HFFc6 (cell line): ENCODE results near the gene PWWP2B. TPM values are rescaled to one million over a fixed set of nuclear protein-coding genes. Genes with fewer than 3 reads are reported as not detected.

Source experiments
- DNase-seq: peaks from one replicate; pipeline ENCODE4 v3.0.0-alpha.2; 2018
- H3K27ac Mint-ChIP-seq: 2 replicates; pipeline ENCODE4 v1.8.0; 2020; ENCODE audit warnings: mild to moderate bottlenecking, mixed read lengths
- H3K27me3 Mint-ChIP-seq: 2 replicates; pipeline ENCODE4 v1.8.0; 2021; ENCODE audit warnings: mild to moderate bottlenecking, moderate library complexity, mixed read lengths; ENCODE audit not compliant: insufficient read depth
- H3K36me3 Mint-ChIP-seq: 2 replicates; pipeline ENCODE4 v1.8.0; 2021; ENCODE audit warnings: low read depth, mixed read lengths
- H3K4me1 Mint-ChIP-seq: 2 replicates; pipeline ENCODE4 v1.8.0; 2020; ENCODE audit warnings: low read depth, mixed read lengths
- H3K4me3 Mint-ChIP-seq: 2 replicates; pipeline ENCODE4 v1.8.0; 2020; ENCODE audit warnings: mild to moderate bottlenecking, moderate library complexity, mixed read lengths
- H3K9me3 Mint-ChIP-seq: 2 replicates; pipeline ENCODE4 v1.8.0; 2020; ENCODE audit warnings: mild to moderate bottlenecking, mixed read lengths
- total RNA-seq, 6 experiments: library from RNA; stranded (reverse); fragmentation: NEBNext Ultra II Directional; extraction: Animal tissue kit (Norgen Biotek cat#: 25700); gene quantifications; 2 replicates in 1 of 6; 3 replicates in 5 of 6; pipeline ENCODE4 v1.2.3, GENCODE V29; 2021
- TF ChIP-seq, protein P1 (sequence below): fragments of 200-600 bp; sonication (generic); IDR thresholded peaks from 2 replicates; pipeline ENCODE4 v1.5.0; 2021; ENCODE audit warnings: antibody characterized with exemption, mild to moderate bottlenecking

PWWP2B gene
- total RNA-seq, 6 experiments from 2014 or later, result 4.1 to 6.3 (median 4.7) TPM

DNA sequence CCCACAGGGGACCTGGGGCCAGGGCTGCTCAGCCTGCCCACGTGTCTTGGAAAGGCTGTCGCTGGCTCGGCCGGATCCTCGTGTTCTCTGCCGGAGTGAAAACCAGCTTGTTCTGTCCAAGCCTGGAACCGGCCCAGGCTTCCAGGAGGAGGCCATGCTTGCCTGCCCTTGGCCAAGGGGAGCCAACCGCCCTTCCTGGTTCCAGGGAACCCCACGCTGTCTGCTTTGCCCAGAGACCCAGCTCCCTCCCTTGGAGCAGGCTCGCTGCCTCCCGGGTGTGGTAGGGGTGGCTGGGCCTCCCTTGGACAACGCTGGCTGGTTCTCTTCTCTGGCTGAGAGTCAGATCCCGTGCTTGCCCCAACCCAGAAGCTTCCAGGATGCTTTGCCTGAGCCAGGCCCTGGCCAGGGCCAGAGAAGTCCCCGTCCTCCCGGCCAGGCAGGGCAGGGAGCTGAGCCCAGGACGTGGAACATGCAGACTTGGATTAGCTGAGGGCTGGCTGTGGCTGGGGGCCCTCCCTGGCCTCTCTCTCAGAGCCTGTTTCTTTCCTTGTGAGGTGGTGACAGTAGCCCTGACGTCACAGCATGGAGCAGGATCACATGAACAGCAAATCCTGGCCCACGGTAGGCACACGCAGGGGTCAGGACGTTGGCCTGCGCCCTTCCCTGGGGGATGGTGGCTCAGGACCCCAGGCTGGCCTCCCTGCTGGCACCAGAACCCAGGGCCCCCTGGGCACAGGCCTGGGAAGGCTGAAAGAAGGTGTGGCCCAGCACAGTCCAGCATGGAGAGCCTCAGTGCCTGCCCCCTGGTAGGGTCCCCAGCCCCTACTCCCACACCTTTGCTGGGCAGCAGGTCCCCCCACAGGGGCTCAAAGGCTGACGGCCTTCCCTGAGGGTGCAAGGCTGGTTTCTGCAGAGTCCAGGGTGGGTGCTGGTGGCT lies 67.5 kb downstream of the PWWP2B start:
- no peak for DNase-seq
- TF ChIP-seq, protein P1, sequence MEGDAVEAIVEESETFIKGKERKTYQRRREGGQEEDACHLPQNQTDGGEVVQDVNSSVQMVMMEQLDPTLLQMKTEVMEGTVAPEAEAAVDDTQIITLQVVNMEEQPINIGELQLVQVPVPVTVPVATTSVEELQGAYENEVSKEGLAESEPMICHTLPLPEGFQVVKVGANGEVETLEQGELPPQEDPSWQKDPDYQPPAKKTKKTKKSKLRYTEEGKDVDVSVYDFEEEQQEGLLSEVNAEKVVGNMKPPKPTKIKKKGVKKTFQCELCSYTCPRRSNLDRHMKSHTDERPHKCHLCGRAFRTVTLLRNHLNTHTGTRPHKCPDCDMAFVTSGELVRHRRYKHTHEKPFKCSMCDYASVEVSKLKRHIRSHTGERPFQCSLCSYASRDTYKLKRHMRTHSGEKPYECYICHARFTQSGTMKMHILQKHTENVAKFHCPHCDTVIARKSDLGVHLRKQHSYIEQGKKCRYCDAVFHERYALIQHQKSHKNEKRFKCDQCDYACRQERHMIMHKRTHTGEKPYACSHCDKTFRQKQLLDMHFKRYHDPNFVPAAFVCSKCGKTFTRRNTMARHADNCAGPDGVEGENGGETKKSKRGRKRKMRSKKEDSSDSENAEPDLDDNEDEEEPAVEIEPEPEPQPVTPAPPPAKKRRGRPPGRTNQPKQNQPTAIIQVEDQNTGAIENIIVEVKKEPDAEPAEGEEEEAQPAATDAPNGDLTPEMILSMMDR, result no peak
- Mint-ChIP-seq H3K36me3 (no peaks in the 10 kb centered on the region), H3K27me3 (peaks cover 1% of the 10 kb centered on the region; the same call in 1 of the 2 replicates), H3K4me1 (no peaks in the 10 kb centered on the region), H3K9me3 (no peaks in the 10 kb centered on the region), H3K4me3 (no peak overlapping the region), H3K27ac (no peak overlapping the region)

DNA sequence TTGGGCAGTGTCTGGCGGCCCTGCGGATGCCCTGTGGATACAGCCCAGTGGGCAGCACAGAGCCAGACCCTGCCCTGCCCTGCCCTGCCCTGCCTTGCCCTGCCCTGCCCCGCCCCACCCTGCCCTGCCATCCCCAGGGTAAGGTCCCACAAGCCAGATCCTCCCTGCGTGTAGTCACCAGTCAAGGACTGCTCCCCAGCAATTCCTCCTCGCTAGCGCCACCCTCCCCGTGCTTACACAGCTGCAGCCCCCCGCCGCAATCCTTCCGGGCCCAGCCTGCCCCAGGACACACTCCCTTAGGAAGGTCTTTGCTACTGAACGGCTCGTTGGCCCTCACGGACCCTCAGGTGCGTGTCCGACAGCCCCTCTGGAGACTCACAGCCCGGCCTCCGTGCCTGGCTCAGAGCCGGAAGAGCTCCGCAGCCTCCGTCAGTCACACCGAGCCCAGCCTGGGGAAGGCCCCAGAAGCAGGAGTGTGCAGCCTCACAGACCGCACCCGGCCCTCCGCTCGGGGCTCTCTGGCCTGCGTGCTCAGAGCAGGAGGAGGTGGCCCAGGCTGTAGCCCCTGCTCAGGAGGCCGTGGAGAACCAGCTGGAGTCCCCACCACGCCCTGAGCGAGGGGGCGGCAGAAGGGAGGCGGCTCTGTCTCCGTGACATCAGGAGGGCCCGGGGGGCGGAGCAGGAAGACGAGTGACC lies 68.3 kb downstream of the PWWP2B start:
- no peak for DNase-seq
- H3K27me3 Mint-ChIP-seq, result peaks cover 3% of the 10 kb centered on the region; the same call in 1 of the 2 replicates
- no peak overlapping the region for H3K4me3 Mint-ChIP-seq
- no peaks in the 10 kb centered on the region for H3K36me3 Mint-ChIP-seq
- no peak overlapping the region for H3K27ac Mint-ChIP-seq
- no peaks in the 10 kb centered on the region for H3K4me1 Mint-ChIP-seq
- TF ChIP-seq, protein P1, result no peak
- no peaks in the 10 kb centered on the region for H3K9me3 Mint-ChIP-seq

DNA sequence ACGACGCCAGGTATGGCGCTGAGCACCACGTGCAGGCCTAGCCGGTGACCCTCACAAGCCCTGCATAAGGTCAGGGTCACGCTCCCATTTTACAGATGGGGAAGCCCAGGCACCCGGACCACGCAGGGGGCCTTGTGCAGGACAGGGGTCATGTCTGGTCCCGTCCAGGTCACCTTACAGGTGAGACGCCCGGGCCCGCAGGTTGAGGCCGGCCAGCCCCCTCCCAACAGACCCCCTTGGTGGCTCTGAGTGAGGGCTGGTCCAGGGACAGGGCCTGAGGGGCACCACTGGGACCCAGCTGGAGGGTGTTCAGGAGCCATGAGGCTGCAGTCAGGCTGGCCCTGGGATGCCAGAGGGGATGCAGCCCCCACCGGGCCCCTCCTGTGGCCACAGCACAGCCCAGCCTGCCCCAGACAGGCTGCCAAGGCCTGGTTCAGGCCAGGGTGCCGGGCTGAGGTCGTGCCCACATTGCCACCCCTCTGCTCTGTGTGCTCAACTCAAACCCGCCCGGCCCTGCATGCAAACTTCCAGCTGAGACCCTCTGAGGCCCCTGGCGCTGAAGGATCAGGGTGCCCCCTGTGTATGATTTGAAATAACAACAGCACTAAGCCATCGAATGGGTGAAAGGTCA lies 69.0 kb downstream of the PWWP2B start:
- H3K36me3 Mint-ChIP-seq, result 0 out of 2 replicates have a peak, but pooled peaks cover 5% of the 10 kb centered on the region
- no peaks in the 10 kb centered on the region for H3K4me1 Mint-ChIP-seq
- H3K27ac Mint-ChIP-seq, result no peak overlapping the region
- no peaks in the 10 kb centered on the region; the same call in 1 of the 2 replicates for H3K9me3 Mint-ChIP-seq
- no peak overlapping the region for H3K4me3 Mint-ChIP-seq
- 0 out of 2 replicates have a peak, but pooled peaks cover 2% of the 10 kb centered on the region for H3K27me3 Mint-ChIP-seq
- DNase-seq, result no peak
- TF ChIP-seq, protein P1, result no peak

DNA sequence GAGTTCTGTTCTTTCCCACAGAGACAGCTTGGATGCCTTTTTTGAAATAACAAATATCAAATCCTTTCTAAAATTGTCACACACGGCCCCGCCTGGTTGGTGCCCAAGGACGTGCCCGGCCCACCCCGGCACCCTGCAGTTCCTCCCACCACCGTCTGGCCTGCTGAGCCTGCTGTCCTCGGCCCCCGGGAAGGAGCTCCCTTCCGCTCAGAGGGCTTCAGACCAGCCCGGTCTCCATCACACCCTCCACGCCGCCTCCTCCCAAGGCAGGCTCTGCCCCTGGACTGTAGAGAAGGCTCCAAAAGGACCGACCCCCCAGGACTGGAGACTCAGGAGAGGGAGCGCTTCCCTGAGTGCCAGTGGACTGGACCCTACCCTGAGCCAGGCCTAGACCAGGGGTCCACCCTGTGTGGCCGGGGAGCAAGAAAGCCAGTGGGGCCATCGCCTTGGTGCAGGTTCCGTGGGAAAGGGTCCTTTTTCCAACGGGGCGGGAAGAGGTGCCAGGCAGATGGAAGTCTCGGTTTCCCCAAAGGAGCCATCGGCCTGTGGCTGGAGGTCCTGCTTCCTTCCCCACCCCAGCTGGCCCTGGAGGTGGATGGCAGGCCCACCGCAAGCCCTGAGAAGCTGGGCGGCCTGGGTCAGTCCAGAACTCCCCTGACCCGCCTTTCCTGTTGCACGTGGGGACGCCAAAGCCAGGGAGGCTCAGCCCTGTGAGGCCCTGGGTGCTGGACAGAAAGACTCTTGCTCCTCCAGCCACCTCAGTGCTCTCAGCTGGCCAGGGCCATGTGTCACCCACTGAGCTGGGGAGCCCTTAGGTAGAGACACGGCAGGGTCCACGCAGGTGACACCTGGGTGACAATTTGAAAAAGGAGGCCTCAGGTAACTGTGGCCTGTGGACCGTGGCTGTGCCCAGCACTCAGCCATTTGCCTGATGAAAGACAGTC lies 69.8 kb downstream of the PWWP2B start:
- Mint-ChIP-seq H3K27ac (no peak overlapping the region), H3K36me3 (peaks cover 9% of the 10 kb centered on the region; the same call in 1 of the 2 replicates), H3K4me1 (no peaks in the 10 kb centered on the region), H3K9me3 (peaks cover 5% of the 10 kb centered on the region), H3K27me3 (0 out of 2 replicates have a peak, but pooled peaks cover 2% of the 10 kb centered on the region), H3K4me3 (no peak overlapping the region)
- TF ChIP-seq, protein P1, result no peak
- DNase-seq, result no peak

Other genes starting within 250 kb of the PWWP2B start
- 1 to 10 TPM in 2 of 6 experiments, under 1 TPM in 4; 0.13 to 2.4 (median 0.34) TPM for gene DPYSL4, start 210.3 kb upstream of the PWWP2B start, total RNA-seq
- gene STK32C, start 89.2 kb upstream of the PWWP2B start, total RNA-seq, result 1 to 10 TPM; 5.5 to 8.3 (median 7.2) TPM
- 1 to 10 TPM; 4.7 to 6.7 (median 6.0) TPM for gene LRRC27, start 65.0 kb upstream of the PWWP2B start, total RNA-seq
- 10 to 100 TPM; 58.9 to 64.6 (median 63.8) TPM for gene INPP5A, start 140.6 kb downstream of the PWWP2B start, total RNA-seq